ENCODE measurements around the gene BCAP29.

BCAP29 gene

GRCh38 chr7:107582875-107583274 lies 2.8 kb downstream of the BCAP29 start:
- no peaks in the 10 kb centered on the region for H3K27me3 ChIP-seq (ENCODE audit: control insufficient read depth in 1 of 2, insufficient read depth in 2 of 2, low read length in 2 of 2)
- H3K27ac ChIP-seq (ENCODE audit: low read depth, low read length) = no peak overlapping the region
- H3K36me3 ChIP-seq (ENCODE audit: control insufficient read depth in 1 of 2, insufficient read depth in 2 of 2, low read length in 2 of 2) = peaks cover 3 to 4% of the 10 kb centered on the region in 2 donors
- H3K4me1 ChIP-seq (ENCODE audit: control insufficient read depth in 1 of 2, insufficient read depth in 2 of 2, low read length in 2 of 2) = peaks cover 10 to 12% of the 10 kb centered on the region in 2 donors
- H3K4me3 ChIP-seq (ENCODE audit: low read depth in 1 of 2, low read length in 2 of 2) = no peak overlapping the region
- no peaks in the 10 kb centered on the region for H3K9me3 ChIP-seq (ENCODE audit: control insufficient read depth in 1 of 2, low read length in 2 of 2)
- no peak overlapping the region for H3K9ac ChIP-seq (ENCODE audit: low read depth in 1 of 2, low read length in 2 of 2)

DNA sequence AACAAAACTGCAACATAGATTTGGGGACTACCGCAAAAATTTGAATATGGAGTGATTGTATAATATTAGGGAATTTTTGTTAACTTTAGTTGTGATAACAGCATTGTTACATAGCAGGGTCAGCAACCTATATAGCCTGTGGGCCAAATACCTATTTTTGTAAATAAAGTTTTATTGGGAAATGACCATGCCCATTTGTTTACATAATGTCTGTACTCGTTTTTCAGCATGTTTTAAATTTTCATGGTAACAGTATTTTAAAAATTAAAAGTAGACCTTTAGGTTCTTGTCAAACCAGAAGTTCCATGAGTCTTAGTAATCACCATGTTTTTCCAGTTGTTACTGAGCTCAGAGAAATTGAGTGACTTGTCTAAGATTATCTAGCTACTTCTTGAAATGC lies 4.7 kb downstream of the BCAP29 start:
- H3K9me3 ChIP-seq (ENCODE audit: control insufficient read depth in 1 of 2, low read length in 2 of 2) = no peaks in the 10 kb centered on the region
- H3K9ac ChIP-seq (ENCODE audit: low read depth in 1 of 2, low read length in 2 of 2) = no peak overlapping the region
- no peak overlapping the region for H3K27ac ChIP-seq (ENCODE audit: low read depth, low read length)
- peaks cover 10 to 12% of the 10 kb centered on the region in 2 donors for H3K4me1 ChIP-seq (ENCODE audit: control insufficient read depth in 1 of 2, insufficient read depth in 2 of 2, low read length in 2 of 2)
- H3K36me3 ChIP-seq (ENCODE audit: control insufficient read depth in 1 of 2, insufficient read depth in 2 of 2, low read length in 2 of 2) = peaks cover 3 to 4% of the 10 kb centered on the region in 2 donors
- no peak overlapping the region for H3K4me3 ChIP-seq (ENCODE audit: low read depth in 1 of 2, low read length in 2 of 2)
- H3K27me3 ChIP-seq (ENCODE audit: control insufficient read depth in 1 of 2, insufficient read depth in 2 of 2, low read length in 2 of 2) = no peaks in the 10 kb centered on the region

- H3K9ac ChIP-seq (ENCODE audit: low read depth in 1 of 2, low read length in 2 of 2) = no peak overlapping the region
- H3K4me1 ChIP-seq (ENCODE audit: control insufficient read depth in 1 of 2, insufficient read depth in 2 of 2, low read length in 2 of 2) = no peaks in the 10 kb centered on the region
- no peak overlapping the region for H3K4me3 ChIP-seq (ENCODE audit: low read depth in 1 of 2, low read length in 2 of 2)
- peaks cover 4 to 5% of the 10 kb centered on the region in 2 donors for H3K36me3 ChIP-seq (ENCODE audit: control insufficient read depth in 1 of 2, insufficient read depth in 2 of 2, low read length in 2 of 2)
- no peaks in the 10 kb centered on the region for H3K9me3 ChIP-seq (ENCODE audit: control insufficient read depth in 1 of 2, low read length in 2 of 2)
- no peak overlapping the region for H3K27ac ChIP-seq (ENCODE audit: low read depth, low read length)
- H3K27me3 ChIP-seq (ENCODE audit: control insufficient read depth in 1 of 2, insufficient read depth in 2 of 2, low read length in 2 of 2) = no peaks in the 10 kb centered on the region
These were observed 8.6 kb downstream of the BCAP29 start for GRCh38 chr7:107588529-107589130.

- H3K4me1 ChIP-seq (ENCODE audit: control insufficient read depth in 1 of 2, insufficient read depth in 2 of 2, low read length in 2 of 2) = no peaks in the 10 kb centered on the region
- no peak overlapping the region for H3K9ac ChIP-seq (ENCODE audit: low read depth in 1 of 2, low read length in 2 of 2)
- H3K27me3 ChIP-seq (ENCODE audit: control insufficient read depth in 1 of 2, insufficient read depth in 2 of 2, low read length in 2 of 2) = no peaks in the 10 kb centered on the region
- H3K4me3 ChIP-seq (ENCODE audit: low read depth in 1 of 2, low read length in 2 of 2) = no peak overlapping the region
- H3K9me3 ChIP-seq (ENCODE audit: control insufficient read depth in 1 of 2, low read length in 2 of 2) = no peaks in the 10 kb centered on the region
- H3K36me3 ChIP-seq (ENCODE audit: control insufficient read depth in 1 of 2, insufficient read depth in 2 of 2, low read length in 2 of 2) = peaks cover 3 to 8% of the 10 kb centered on the region in 2 donors
- no peak overlapping the region for H3K27ac ChIP-seq (ENCODE audit: low read depth, low read length)
These were observed 11.4 kb downstream of the BCAP29 start for GRCh38 chr7:107591421-107591820.

GRCh38 chr7:107592361-107593024 lies 12.4 kb downstream of the BCAP29 start:
- H3K4me3 ChIP-seq (ENCODE audit: low read depth in 1 of 2, low read length in 2 of 2) = no peak overlapping the region
- H3K4me1 ChIP-seq (ENCODE audit: control insufficient read depth in 1 of 2, insufficient read depth in 2 of 2, low read length in 2 of 2) = no peaks in the 10 kb centered on the region
- no peaks in the 10 kb centered on the region for H3K27me3 ChIP-seq (ENCODE audit: control insufficient read depth in 1 of 2, insufficient read depth in 2 of 2, low read length in 2 of 2)
- H3K9me3 ChIP-seq (ENCODE audit: control insufficient read depth in 1 of 2, low read length in 2 of 2) = no peaks in the 10 kb centered on the region
- no peak overlapping the region for H3K9ac ChIP-seq (ENCODE audit: low read depth in 1 of 2, low read length in 2 of 2)
- no peak overlapping the region for H3K27ac ChIP-seq (ENCODE audit: low read depth, low read length)
- H3K36me3 ChIP-seq (ENCODE audit: control insufficient read depth in 1 of 2, insufficient read depth in 2 of 2, low read length in 2 of 2) = peaks cover 3 to 16% of the 10 kb centered on the region in 2 donors

DNA sequence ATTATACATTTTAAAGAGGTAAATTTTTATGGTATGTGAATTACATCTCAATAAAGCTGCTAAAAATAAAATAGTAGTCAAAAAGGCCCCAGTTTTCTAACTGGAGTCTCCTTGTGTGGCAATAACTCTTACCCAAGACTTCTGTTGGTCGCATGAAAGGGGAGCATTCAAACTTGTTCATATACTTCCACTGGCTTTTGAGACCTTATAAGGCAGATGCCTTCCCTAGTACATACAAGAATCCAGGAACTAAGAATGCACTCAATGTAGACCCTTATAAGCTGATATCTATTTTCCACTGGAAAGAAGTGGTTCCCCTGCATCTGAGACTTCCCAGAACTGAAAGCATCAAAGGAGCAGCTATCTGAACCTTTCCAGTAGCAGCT lies 13.0 kb downstream of the BCAP29 start:
- no peaks in the 10 kb centered on the region for H3K27me3 ChIP-seq (ENCODE audit: control insufficient read depth in 1 of 2, insufficient read depth in 2 of 2, low read length in 2 of 2)
- no peaks in the 10 kb centered on the region for H3K4me1 ChIP-seq (ENCODE audit: control insufficient read depth in 1 of 2, insufficient read depth in 2 of 2, low read length in 2 of 2)
- no peaks in the 10 kb centered on the region for H3K9me3 ChIP-seq (ENCODE audit: control insufficient read depth in 1 of 2, low read length in 2 of 2)
- no peak overlapping the region for H3K4me3 ChIP-seq (ENCODE audit: low read depth in 1 of 2, low read length in 2 of 2)
- peaks cover 3 to 16% of the 10 kb centered on the region in 2 donors for H3K36me3 ChIP-seq (ENCODE audit: control insufficient read depth in 1 of 2, insufficient read depth in 2 of 2, low read length in 2 of 2)
- H3K27ac ChIP-seq (ENCODE audit: low read depth, low read length) = no peak overlapping the region
- no peak overlapping the region for H3K9ac ChIP-seq (ENCODE audit: low read depth in 1 of 2, low read length in 2 of 2)

GRCh38 chr7:107594961-107595737 lies 15.1 kb downstream of the BCAP29 start:
- no peak overlapping the region for H3K27ac ChIP-seq (ENCODE audit: low read depth, low read length)

DNA sequence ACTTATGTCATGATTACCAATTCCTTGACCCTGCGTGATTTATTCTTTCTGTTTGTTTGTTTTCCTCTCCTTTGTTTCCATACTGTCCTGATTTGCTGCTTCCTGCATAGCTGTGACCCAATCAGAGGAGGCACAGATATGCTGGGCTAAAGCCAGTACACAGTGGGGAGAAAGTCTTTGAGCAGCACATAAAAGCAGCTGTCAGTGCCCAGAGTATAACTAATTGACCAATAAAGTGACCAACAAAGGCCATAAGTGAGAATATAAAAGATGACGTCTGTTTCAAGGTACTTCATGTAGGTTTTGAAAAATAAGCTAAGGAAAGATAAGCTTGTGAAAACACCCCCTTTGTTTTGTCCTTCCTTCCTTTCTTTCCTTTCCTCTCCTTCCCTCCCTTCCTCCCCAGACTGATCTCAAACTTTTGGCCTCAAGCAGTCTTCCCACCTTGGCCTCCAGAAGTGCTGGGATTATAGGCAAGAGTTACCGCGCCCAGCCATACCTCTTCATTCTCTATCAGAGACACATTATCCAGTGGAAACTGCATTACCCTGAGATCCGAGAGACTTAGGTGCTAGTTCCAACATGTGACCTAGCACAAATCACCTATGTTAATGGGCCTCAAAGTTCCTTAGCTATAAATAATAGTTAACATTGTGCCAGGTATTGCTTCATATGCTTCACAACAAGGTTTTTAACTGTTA lies 17.0 kb downstream of the BCAP29 start:
- no peaks in the 10 kb centered on the region for H3K9me3 ChIP-seq (ENCODE audit: control insufficient read depth in 1 of 2, low read length in 2 of 2)
- no peak overlapping the region for H3K27ac ChIP-seq (ENCODE audit: low read depth, low read length)
- H3K27me3 ChIP-seq (ENCODE audit: control insufficient read depth in 1 of 2, insufficient read depth in 2 of 2, low read length in 2 of 2) = no peaks in the 10 kb centered on the region
- H3K9ac ChIP-seq (ENCODE audit: low read depth in 1 of 2, low read length in 2 of 2) = no peak overlapping the region
- H3K36me3 ChIP-seq (ENCODE audit: control insufficient read depth in 1 of 2, insufficient read depth in 2 of 2, low read length in 2 of 2) = peaks cover 3 to 20% of the 10 kb centered on the region in 2 donors
- H3K4me1 ChIP-seq (ENCODE audit: control insufficient read depth in 1 of 2, insufficient read depth in 2 of 2, low read length in 2 of 2) = no peaks in the 10 kb centered on the region
- no peak overlapping the region for H3K4me3 ChIP-seq (ENCODE audit: low read depth in 1 of 2, low read length in 2 of 2)

More at GRCh38 chr7:107594961-107595737, 15.1 kb downstream of the BCAP29 start:
- no peaks in the 10 kb centered on the region for H3K4me1 ChIP-seq (ENCODE audit: control insufficient read depth in 1 of 2, insufficient read depth in 2 of 2, low read length in 2 of 2)
- H3K36me3 ChIP-seq (ENCODE audit: control insufficient read depth in 1 of 2, insufficient read depth in 2 of 2, low read length in 2 of 2) = peaks cover 3 to 16% of the 10 kb centered on the region in 2 donors
- H3K4me3 ChIP-seq (ENCODE audit: low read depth in 1 of 2, low read length in 2 of 2) = no peak overlapping the region
- no peaks in the 10 kb centered on the region for H3K9me3 ChIP-seq (ENCODE audit: control insufficient read depth in 1 of 2, low read length in 2 of 2)
- H3K9ac ChIP-seq (ENCODE audit: low read depth in 1 of 2, low read length in 2 of 2) = no peak overlapping the region
- no peaks in the 10 kb centered on the region for H3K27me3 ChIP-seq (ENCODE audit: control insufficient read depth in 1 of 2, insufficient read depth in 2 of 2, low read length in 2 of 2)

GRCh38 chr7:107597582-107597916 lies 17.5 kb downstream of the BCAP29 start:
- no peaks in the 10 kb centered on the region for H3K27me3 ChIP-seq (ENCODE audit: control insufficient read depth in 1 of 2, insufficient read depth in 2 of 2, low read length in 2 of 2)
- H3K36me3 ChIP-seq (ENCODE audit: control insufficient read depth in 1 of 2, insufficient read depth in 2 of 2, low read length in 2 of 2) = peaks cover 3 to 20% of the 10 kb centered on the region in 2 donors
- H3K4me3 ChIP-seq (ENCODE audit: low read depth in 1 of 2, low read length in 2 of 2) = no peak overlapping the region
- H3K9me3 ChIP-seq (ENCODE audit: control insufficient read depth in 1 of 2, low read length in 2 of 2) = no peaks in the 10 kb centered on the region
- H3K27ac ChIP-seq (ENCODE audit: low read depth, low read length) = no peak overlapping the region
- no peak overlapping the region for H3K9ac ChIP-seq (ENCODE audit: low read depth in 1 of 2, low read length in 2 of 2)
- no peaks in the 10 kb centered on the region for H3K4me1 ChIP-seq (ENCODE audit: control insufficient read depth in 1 of 2, insufficient read depth in 2 of 2, low read length in 2 of 2)

GRCh38 chr7:107597953-107598352 lies 17.9 kb downstream of the BCAP29 start:
- H3K9me3 ChIP-seq (ENCODE audit: control insufficient read depth in 1 of 2, low read length in 2 of 2) = no peaks in the 10 kb centered on the region
- no peak overlapping the region for H3K9ac ChIP-seq (ENCODE audit: low read depth in 1 of 2, low read length in 2 of 2)
- peaks cover 3 to 20% of the 10 kb centered on the region in 2 donors for H3K36me3 ChIP-seq (ENCODE audit: control insufficient read depth in 1 of 2, insufficient read depth in 2 of 2, low read length in 2 of 2)
- H3K27me3 ChIP-seq (ENCODE audit: control insufficient read depth in 1 of 2, insufficient read depth in 2 of 2, low read length in 2 of 2) = no peaks in the 10 kb centered on the region
- H3K4me3 ChIP-seq (ENCODE audit: low read depth in 1 of 2, low read length in 2 of 2) = no peak overlapping the region
- no peaks in the 10 kb centered on the region for H3K4me1 ChIP-seq (ENCODE audit: control insufficient read depth in 1 of 2, insufficient read depth in 2 of 2, low read length in 2 of 2)
- H3K27ac ChIP-seq (ENCODE audit: low read depth, low read length) = no peak overlapping the region
